Measurements from ENCODE around the gene CYP27A1. TPM values are rescaled to one million over a fixed set of nuclear protein-coding genes. Genes with fewer than 3 reads are reported as not detected.
A peak's percentile ranks its signal among the peaks of the same experiment; 100 is the strongest.

CYP27A1 gene
- total RNA-seq, 1 donor from 2014 or later: 16.8 TPM

- no peak for TF ChIP-seq CTCF (IDR thresholded peaks at IDR 0.05; ENCODE audit: unreplicated experiment)
- Mint-ChIP-seq H3K36me3 (peaks cover 24% of the 10 kb centered on the region), H3K27ac (no peak overlapping the region), H3K4me1 (peaks cover 18% of the 10 kb centered on the region), H3K27me3 (ENCODE audit: low read depth) (no peaks in the 10 kb centered on the region), H3K9me3 (peaks cover 10% of the 10 kb centered on the region), H3K4me3 (no peak overlapping the region)
- DNase-seq (ENCODE audit: low spot score in 2 of 2, unreplicated experiment in 2 of 2): no peak
Measured at GRCh38 chr2:218777276-218777990, 4.5 kb upstream of the CYP27A1 start.

- Mint-ChIP-seq H3K27ac (peak overlapping the region; percentile 26), H3K9me3 (peaks cover 10% of the 10 kb centered on the region), H3K36me3 (peaks cover 20% of the 10 kb centered on the region), H3K27me3 (ENCODE audit: low read depth) (no peaks in the 10 kb centered on the region), H3K4me3 (no peak overlapping the region), H3K4me1 (peaks cover 36% of the 10 kb centered on the region)
- DNase-seq (ENCODE audit: low spot score in 2 of 2, unreplicated experiment in 2 of 2): no peak
- no peak for TF ChIP-seq CTCF (IDR thresholded peaks at IDR 0.05; ENCODE audit: unreplicated experiment)
Measured at GRCh38 chr2:218780046-218780445, 1.9 kb upstream of the CYP27A1 start.

GRCh38 chr2:218780851-218781690, 876 bp upstream of the CYP27A1 start:
- H3K9me3 Mint-ChIP-seq: peaks cover 8% of the 10 kb centered on the region
- H3K27ac Mint-ChIP-seq: peak overlapping the region; percentile 94
- no peak for TF ChIP-seq CTCF (IDR thresholded peaks at IDR 0.05; ENCODE audit: unreplicated experiment)
- no peak for DNase-seq (ENCODE audit: low spot score in 2 of 2, unreplicated experiment in 2 of 2)
- H3K4me1 Mint-ChIP-seq: peaks cover 36% of the 10 kb centered on the region
- H3K27me3 Mint-ChIP-seq (ENCODE audit: low read depth): no peaks in the 10 kb centered on the region
- H3K36me3 Mint-ChIP-seq: peaks cover 14% of the 10 kb centered on the region
- peak overlapping the region; percentile 84 for H3K4me3 Mint-ChIP-seq

- peaks cover 8% of the 10 kb centered on the region for H3K36me3 Mint-ChIP-seq
- peak overlapping the region; percentile 54 for H3K27ac Mint-ChIP-seq
- TF ChIP-seq CTCF (IDR thresholded peaks at IDR 0.05; ENCODE audit: unreplicated experiment): no peak
- no peaks in the 10 kb centered on the region for H3K27me3 Mint-ChIP-seq (ENCODE audit: low read depth)
- H3K9me3 Mint-ChIP-seq: peaks cover 3% of the 10 kb centered on the region
- peak overlapping the region; percentile 74 for H3K4me3 Mint-ChIP-seq
- peaks cover 36% of the 10 kb centered on the region for H3K4me1 Mint-ChIP-seq
- no peak for DNase-seq (ENCODE audit: low spot score in 2 of 2, unreplicated experiment in 2 of 2)
Measured at GRCh38 chr2:218782528-218782844, 539 bp downstream of the CYP27A1 start.

- H3K4me1 Mint-ChIP-seq: peaks cover 36% of the 10 kb centered on the region
- peak overlapping the region; percentile 74 for H3K4me3 Mint-ChIP-seq
- TF ChIP-seq CTCF (IDR thresholded peaks at IDR 0.05; ENCODE audit: unreplicated experiment): no peak
- no peaks in the 10 kb centered on the region for H3K27me3 Mint-ChIP-seq (ENCODE audit: low read depth)
- peak overlapping the region; percentile 22 for H3K27ac Mint-ChIP-seq
- no peak for DNase-seq (ENCODE audit: low spot score in 2 of 2, unreplicated experiment in 2 of 2)
- H3K36me3 Mint-ChIP-seq: peaks cover 10% of the 10 kb centered on the region
- H3K9me3 Mint-ChIP-seq: peaks cover 11% of the 10 kb centered on the region
Measured at GRCh38 chr2:218783688-218784087, 1.7 kb downstream of the CYP27A1 start.
